ENCODE results near the gene ZNRF1. TPM values are rescaled to one million over a fixed set of nuclear protein-coding genes. Genes with fewer than 3 reads are reported as not detected.
A peak's percentile ranks its signal among the peaks of the same experiment; 100 is the strongest.
"Not testable (repeated sequence)": the region's sequence is repeated elsewhere in the genome, so short reads cannot be mapped to it uniquely, and the experiment has no call there.

Gene ZNRF1
- total RNA-seq, 2 donors from 2014 or later = 16.7 to 17.5 TPM

DNA sequence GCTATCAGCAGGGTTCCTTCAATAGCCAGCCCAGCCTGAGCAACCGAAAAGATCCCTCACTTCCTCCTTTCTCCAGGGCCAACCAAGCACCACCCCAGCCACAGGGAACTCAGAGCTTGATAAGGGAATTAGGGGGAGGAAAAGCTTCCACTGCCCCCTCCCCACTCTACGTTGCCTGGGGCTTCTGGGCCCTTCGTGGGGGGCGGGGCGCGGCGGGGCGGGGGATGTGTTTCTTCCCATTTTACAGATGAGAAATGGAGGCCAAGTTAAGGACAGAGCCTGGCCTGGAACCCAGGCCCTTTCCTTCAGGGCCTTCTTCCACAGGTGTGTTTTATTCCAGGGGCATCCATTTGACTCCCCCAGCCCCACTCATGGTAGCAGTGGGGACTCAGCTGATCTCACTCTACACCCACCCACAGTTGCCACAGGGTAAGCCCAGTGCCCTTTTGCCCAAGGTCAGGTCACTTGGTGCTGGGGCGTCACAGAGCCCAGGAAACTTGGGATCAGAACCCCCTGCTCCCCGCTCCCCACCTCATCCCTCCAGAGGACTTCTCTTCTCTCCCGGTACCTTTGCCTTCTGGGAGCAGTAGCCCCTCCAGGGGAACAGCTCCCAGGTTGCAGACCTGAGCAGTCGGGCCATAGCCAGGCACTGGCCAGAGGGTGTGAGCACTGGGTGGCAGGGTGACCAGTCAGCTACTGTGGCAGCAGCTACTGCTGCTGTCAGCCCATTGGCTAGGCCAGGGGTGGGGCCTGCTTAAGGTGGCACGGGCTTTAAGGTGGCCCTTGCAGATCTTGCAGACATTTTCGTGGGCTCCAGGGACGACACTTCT, 117.5 kb downstream of the ZNRF1 start, which contains the start of gene LDHD:
Gene LDHD, minus strand, starts transcription at position 700 of the 830 bp plus-strand sequence. Its CDS starts 60 bp downstream, at position 640.
- ATAC-seq = peak; percentile 95

DNA sequence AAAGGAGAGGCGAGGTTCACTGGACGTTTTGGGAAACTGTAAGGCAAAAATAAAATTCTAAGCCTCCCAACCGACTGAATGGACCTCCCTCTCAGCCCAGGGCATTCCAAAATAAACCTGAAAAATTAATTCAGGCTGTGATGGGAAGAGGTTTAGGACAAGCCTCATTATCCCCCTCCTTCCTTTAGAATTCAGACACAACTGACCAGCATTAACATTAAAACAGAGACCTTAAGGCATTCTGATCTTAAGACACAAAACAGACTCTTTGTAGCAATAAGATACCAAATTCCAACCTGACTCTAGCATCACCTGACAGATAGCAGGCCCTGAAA, 118.1 kb downstream of the ZNRF1 start:
- intact Hi-C loops (cut with DNase I) = loop anchor here in 1 of 2 donors (10.0 kb wide), 2 partner anchors 242 to 302 kb away; no protein-coding TSS in a partner anchor
- DNase-seq = no peak
- no peak for ATAC-seq

More for the DNA sequence above, 117.5 kb downstream of the ZNRF1 start, which contains the start of gene LDHD:
- intact Hi-C loops (cut with DNase I) = loop anchor here in 1 of 2 donors (10.0 kb wide), 2 partner anchors 241 to 301 kb away; no protein-coding TSS in a partner anchor
- peak; percentile 84 for DNase-seq

DNA sequence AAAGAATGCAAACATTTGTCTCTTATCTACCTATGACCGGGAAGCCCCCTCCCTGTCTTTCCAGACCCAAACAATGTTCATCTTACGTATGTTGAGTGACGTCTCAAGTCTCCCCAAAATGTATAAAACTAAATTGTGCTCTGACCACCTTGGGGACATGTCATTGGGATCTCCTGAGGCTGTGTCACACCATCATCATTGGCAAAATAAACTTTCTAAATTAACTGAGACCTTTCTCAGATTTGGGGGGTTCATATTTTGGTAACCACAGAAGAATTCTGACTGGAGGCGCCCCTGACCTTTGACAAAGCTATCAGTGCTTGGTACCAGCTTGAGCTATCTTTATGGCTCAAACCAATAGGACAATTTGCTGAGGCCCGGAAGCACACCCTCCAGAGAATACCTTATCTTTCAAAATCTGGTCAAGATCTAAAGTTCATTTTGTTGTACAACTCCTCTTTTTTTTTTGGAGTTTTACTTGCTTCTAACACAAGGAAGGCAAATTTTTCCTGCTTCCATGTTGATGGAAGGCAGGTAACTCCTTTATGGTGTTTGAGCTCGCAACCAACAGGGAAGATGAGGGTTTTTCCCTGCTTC, 120.2 kb downstream of the ZNRF1 start:
- intact Hi-C loops (cut with DNase I) = loop anchor here in 1 of 2 donors (10.0 kb wide), 2 partner anchors 244 to 304 kb away; no protein-coding TSS in a partner anchor
- DNase-seq (no peak), ATAC-seq (no peak)

DNA sequence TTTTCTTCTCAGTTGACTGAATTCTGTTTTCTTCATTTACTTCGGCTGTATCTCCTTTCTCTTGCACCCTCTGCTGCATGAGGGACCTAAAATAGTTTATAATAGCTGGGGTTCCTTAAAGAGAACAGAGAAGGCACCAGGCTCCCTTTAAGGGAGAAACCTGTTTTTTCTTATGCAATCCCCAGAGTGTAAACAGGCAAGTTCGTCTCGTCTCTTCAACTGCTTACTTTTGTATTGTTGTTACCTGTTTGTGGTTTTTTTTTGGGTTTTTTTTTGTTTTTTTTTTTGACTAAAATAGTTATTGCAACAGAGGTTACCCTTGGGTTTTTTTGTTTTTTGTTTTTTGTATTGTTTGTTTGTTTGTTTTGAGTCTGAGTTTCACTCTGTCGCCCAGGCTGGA, 121.4 kb downstream of the ZNRF1 start:
- ATAC-seq = no peak
- intact Hi-C loops (cut with DNase I) = no loop called here
- DNase-seq = no peak

DNA sequence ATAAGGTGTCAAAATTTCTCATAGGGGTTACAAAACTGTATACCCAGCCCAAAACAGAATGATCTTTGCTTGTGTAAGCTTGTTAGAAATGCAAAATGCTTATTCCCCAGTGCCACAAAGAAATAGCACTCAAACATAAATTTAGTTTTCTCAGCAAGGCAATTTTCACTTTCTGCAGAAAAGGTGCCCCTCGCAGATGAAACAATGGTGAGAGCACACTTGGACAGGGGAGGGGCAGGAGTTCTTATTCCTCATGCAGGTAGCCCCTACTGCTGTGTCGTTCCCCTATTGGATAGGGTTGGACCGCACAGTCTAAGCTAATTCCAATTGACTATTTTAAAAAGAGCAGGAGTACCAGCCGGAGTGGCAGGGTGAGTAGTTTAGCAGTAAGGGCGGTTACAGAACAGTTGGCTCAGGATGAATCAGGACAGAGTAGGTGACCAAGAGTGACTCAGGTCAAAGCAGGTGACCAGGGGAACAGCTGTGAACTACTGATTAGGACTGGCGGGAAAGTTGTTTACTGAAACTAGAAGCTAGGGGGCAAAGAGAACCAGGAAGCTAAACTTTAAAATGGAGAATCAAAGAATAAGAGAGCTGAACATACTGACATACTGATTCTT, 123.2 kb downstream of the ZNRF1 start:
- ATAC-seq (no peak), DNase-seq (no peak)
- intact Hi-C loops (cut with DNase I) = no loop called here

DNA sequence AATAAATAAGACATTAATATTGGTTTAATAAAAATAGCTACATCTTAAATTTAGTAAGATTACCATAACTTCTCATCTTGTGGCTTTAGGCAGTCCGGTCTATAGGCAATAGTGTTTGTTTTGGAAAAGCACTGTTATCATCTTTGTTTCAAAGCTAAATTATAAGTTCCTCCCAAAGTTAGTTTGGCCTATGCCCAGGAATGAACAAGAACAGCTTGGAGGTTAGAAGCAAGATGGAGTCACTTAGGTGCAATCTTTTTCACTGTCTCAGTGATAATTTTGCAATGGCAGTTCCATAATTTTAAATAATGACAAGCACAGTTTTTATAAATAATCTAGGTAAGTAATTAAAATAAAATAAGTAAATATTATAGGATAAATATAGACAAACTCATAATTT, 123.8 kb downstream of the ZNRF1 start:
- intact Hi-C loops (cut with DNase I) = no loop called here
- no peak for ATAC-seq
- DNase-seq = no peak

DNA sequence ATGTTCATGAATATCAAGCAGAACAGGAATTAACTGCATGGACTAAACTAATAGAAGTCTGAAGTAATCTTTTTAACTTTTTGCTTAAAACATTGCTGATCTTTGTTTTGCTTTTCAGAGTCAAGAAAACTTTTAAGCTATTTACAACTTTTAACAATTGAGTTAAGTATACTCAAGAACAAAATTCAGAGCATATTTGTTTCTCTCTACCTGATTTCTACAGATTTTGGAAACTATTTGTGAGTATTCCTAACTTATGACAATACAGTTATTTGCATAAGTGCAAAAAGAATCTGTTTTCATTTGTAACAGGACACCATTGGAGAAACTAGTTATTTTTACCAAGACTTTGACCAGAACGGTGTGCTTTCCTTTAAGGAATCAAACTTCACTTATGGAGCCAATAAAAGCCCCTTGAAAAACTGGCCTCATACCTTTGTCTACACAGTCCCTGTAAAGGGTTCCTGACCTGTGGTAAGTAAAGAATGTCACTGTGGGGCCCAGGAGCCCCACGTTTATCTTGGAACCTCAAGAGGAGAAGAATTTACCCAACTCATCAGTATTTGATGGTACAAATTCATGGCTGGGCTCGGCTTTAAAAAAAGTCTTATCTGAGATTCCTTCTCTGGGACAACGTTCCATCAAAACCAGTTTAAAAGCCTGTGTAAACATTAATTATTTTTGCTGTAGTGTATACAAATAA, 129.0 kb downstream of the ZNRF1 start:
- no peak for ATAC-seq
- intact Hi-C loops (cut with DNase I) = no loop called here

DNA sequence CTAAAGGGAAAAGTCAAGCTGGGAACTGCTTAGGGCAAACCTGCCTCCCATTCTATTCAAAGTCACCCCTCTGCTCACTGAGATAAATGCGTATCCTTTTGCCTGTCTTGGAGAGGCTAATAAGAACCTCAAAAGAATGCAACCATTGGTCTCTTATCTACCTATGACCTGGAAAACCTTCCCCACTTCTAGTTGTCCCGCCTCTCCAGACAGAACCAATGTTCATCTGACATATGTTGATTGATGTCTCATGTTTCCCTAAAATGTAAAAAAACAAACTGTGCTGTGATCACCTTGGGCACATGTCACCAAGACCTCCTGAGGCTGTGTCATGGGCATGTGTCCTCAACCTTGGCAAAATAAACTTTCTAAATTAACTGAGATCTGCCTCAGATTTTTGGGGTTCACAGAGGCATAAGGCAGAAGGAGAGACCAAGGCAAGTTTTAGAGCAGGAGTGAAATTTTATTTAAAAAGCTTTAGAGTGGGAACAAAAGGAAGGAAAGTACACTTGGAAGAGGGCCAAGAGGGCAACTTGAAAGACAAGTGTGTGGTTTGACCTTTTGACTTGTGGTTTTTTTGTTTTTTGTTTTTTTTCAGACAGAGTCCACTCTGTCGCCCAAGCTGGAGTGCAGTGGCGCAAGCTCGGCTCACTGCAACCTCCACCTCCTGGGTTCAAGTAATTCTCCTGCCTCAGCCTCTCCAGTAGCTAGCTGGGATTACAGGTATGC, 130.8 kb downstream of the ZNRF1 start:
- ATAC-seq, DNase-seq: not testable (repeated sequence)
- intact Hi-C loops (cut with DNase I) = loop anchor here in 1 of 2 donors (10.0 kb wide), 1 partner anchor 425 kb away; the partner anchor contains the start of gene MLKL

More for the DNA sequence above, 129.0 kb downstream of the ZNRF1 start:
- no peak for DNase-seq

DNA sequence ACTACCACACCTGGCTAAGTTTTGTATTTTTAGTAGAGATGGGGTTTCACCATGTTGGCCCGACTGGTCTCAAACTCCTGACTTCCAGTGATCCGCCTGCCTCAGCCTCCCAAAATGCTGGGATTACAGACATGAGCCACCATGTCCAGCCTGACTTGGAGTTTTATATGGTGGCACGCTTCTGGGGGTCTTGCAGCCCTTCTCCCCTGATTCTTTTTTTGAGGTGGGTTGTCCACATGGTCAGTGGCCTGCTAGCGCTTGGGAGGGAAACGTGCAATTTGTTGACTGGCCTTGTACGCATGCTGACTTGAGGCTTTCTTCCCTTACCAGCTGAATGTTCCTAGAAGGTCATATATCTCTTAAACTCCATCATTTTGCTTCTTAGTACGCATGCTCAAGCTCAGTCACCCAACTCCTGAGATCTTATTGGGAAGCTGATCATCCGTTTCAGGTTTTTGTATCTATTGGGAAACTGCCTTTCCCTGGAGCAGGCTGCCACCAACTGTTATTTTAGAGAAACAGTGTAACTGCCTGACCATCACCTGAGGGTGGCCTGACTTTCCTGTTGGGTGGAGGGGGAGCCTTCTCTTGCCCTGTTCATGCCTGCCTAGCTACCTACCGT, 131.4 kb downstream of the ZNRF1 start:
- intact Hi-C loops (cut with DNase I) = loop anchor here in 1 of 2 donors (10.0 kb wide), 1 partner anchor 425 kb away; the partner anchor contains the start of gene MLKL
- no peak for DNase-seq
- ATAC-seq = no peak

DNA sequence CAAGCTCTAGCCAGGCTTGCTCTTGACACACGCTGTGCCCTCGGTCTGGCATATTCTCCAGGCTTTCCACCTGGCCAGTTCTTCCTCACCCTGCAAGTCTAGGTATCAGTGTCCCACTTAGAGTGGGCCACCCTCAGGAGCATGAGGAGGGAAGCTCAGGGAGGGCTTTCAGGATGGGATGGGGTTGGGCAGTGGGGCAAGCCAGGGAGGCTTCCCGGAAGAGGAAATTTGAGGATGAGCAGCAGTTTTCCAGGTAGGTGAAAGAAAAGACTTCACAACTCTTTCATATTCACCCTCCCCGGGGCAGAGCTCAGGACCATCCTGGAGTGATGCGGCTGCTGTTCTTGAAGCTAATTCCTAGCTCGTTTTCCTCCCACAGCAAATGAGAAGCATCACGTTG, 132.3 kb downstream of the ZNRF1 start:
- ATAC-seq (no peak), DNase-seq (no peak)
- intact Hi-C loops (cut with DNase I) = loop anchor here in 1 of 2 donors (10.0 kb wide), 1 partner anchor 426 kb away; the partner anchor contains the start of gene MLKL

DNA sequence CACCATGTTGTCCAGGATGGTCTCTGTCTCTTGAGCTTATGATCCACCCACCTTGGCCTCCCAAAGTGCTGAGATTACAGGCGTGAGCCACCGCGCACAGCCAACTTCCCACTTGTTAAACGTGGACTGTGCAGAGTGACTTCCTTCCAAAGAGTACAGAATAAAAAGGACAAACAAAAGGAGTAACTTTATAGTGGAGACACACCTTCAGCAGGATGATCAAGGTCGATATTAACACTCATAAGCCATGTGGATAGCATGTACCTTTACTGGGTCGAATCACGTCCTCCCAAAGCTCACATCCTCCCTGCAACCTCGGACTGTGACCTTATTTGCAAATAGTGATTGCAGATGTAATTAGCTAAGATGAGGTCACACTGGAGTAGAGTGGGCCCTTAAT, 139.4 kb downstream of the ZNRF1 start:
- ATAC-seq (no peak), DNase-seq (no peak)
- intact Hi-C loops (cut with DNase I) = loop anchor here in 1 of 2 donors (10.0 kb wide), 1 partner anchor 433 kb away; the partner anchor contains the start of gene MLKL

DNA sequence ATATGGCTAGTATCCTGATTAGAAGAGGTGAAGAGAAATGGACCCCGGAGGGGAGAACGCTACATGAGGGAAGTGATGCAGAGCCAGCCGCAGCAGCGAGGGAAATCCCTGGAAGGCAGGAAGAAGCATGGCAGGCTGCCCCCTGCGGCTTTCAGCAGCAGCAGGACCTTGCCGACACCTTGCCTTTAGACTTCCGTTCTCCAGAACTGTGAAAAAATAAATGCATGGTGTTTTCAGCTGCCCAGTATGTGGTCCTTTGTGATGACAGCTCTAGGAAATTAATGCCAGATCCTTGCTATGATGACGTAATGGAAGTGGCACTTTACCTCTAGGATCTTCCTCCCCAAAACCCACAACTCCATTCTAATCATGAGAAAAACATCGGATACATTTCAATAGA, 139.8 kb downstream of the ZNRF1 start:
- DNase-seq (no peak), ATAC-seq (no peak)
- intact Hi-C loops (cut with DNase I) = loop anchor here in 1 of 2 donors (10.0 kb wide), 1 partner anchor 434 kb away; the partner anchor contains the start of gene MLKL

DNA sequence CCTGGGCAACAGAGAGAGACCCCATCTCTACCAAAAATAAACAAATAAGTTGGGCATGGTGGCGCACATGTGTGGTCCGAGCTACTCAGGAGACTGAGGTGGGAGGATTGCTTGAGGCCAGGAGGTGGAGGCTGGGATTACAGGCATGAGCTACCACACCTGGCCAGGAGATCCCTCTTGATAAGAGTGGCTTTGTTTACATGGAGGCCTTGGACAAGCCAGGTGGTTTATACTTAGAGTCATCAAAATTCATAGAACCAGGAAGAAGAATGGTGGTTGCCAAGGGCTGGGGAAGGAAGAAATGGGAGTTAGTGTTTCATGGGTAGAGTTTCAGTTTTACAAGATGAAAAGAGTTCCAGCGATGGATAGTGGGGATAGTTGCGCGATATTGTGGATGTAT, 140.7 kb downstream of the ZNRF1 start:
- DNase-seq = no peak
- ATAC-seq = no peak
- intact Hi-C loops (cut with DNase I) = loop anchor here in 1 of 2 donors (10.0 kb wide), 1 partner anchor 435 kb away; the partner anchor contains the start of gene MLKL

DNA sequence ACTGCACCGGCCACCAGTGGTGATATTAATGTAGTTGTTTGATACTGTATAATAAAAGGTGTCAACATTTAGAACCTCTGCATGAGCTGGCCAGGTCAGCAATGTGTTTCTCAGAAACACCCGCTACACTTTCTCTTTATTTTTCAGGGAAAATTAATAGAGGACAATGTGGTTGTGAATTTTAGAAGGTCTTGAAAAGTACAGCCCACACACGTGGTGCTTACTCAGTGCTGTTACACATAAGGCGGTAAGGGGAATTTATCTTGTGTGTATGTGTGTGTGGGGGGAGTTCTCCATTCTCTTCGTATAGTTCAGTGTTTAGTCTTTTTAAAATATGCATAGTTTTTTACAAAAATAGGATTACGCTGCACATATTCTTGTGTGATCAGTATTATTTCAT, 145.1 kb downstream of the ZNRF1 start:
- no peak for DNase-seq
- intact Hi-C loops (cut with DNase I) = no loop called here
- ATAC-seq = no peak

DNA sequence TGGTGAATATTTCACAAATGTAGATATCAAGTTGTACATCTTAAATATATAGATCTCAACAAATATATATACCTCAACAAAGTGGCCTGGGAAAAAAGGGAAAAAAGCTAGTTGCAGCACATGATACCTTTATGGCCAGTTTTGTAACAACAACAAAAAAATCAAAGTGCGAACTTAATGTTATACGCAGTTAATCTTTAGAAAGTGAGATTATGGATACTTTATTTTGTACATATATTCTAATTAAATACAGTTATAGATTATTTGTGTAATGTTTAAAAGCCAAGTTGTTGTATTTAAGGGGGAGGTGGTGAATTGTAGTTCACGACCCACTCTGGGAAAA, 149.1 kb downstream of the ZNRF1 start:
- DNase-seq (no peak), ATAC-seq (no peak)
- intact Hi-C loops (cut with DNase I) = no loop called here

DNA sequence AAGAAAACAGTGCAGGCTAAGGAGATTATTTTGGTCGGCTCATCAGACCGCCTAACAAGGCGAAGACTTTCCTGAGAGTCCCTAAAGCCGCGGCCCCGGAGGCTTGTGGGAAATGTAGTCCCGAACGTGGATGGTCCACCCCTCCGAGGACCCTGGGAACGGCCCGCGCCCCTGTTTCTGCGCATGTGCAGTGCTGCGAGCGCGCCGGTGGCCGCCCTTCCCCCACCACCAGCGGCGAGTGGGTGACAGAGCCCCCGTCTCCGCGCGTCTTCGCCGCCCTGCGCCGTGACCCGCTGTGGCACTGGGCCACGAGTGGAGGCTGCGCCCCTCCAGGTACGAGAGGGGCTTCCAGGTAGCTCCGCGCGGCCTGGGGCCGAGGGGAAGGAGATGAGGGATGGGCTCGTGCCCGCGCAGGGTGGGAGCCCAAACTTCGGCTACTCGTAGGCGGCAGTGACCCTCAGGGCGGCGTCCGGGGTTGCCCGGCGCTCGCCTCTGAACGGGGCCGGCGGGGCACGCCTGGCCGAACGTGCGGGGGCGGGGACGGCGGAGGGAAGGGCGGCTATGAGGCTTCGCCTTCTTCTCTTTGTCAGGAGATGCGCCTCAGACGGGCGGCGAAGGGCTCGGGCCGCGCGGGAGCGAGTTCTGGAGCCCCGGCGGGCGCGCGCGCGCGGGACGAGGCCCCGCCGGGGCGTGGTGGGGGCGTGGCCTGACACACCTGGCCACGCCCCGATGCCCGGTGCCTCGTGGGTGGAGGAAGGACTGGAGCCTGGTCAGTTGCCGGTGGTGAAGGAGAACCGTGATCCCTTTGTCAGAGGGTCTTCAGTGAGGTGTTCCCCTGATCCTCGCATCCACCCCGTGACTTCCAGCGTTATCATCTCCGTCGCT, 149.7 kb downstream of the ZNRF1 start, which contains the start of gene ZFP1:
Gene ZFP1, plus strand, starts transcription at position 214 of the 885 bp plus-strand sequence. CDS start 4,428 bp downstream, outside the sequence.
- DNase-seq (peak; percentile 96), ATAC-seq (peak; percentile 98 to 99)
- intact Hi-C loops (cut with DNase I) = no loop called here

DNA sequence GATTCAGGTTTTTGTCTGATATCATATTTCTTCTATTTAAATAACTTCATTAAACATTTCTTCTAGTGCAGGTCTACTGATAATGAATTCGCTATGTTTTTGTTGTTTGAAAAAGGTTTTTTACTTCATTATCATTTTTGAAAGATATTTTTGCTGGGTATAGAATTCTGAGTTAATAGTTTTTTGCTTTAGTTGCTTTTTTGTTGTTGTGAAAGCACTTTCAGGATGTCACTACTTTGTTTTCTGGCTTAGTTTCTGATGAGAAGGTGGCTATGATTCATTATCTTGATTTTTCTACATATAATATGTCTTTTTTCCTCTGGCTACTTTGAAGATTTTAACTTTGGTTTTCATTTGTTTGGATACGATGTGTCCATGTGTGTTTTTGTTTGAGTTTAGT, 153.0 kb downstream of the ZNRF1 start:
- DNase-seq (no peak), ATAC-seq (no peak)
- intact Hi-C loops (cut with DNase I) = no loop called here

Data from left cardiac atrium (tissue), 4 donors.